ENCODE data around the gene ERICH4. TPM values are rescaled to one million over a fixed set of nuclear protein-coding genes. Genes with fewer than 3 reads are reported as not detected.

The ERICH4 gene
- total RNA-seq, 1 donor from 2014 or later: not detected

GRCh38 chr19:41449079-41449864, 6.3 kb downstream of the ERICH4 start:
- Histone ChIP-seq H4K20me1 (ENCODE audit: insufficient read depth, low read length) (no peaks in the 10 kb centered on the region), H3K9ac (ENCODE audit: low read length) (peak overlapping the region; percentile 48), H3K36me3 (ENCODE audit: insufficient read depth, low read length) (no peaks in the 10 kb centered on the region), H3K4me1 (ENCODE audit: insufficient read depth, low read length) (no peaks in the 10 kb centered on the region), H3K4me2 (ENCODE audit: low read length) (peak overlapping the region; percentile 68), H3K9me3 (ENCODE audit: insufficient read depth, low read depth, low read length) (no peaks in the 10 kb centered on the region), H3K27ac (ENCODE audit: low read depth, low read length) (no peak overlapping the region), H3K4me3 (ENCODE audit: insufficient read depth, low read depth, low read length) (no peak overlapping the region), H3K27me3 (ENCODE audit: insufficient read depth, low read length) (peaks cover 4% of the 10 kb centered on the region), H3K79me2 (ENCODE audit: insufficient read depth, low read length) (no peaks in the 10 kb centered on the region), H2AFZ (ENCODE audit: low read depth, low read length) (peak overlapping the region; percentile 45)
- Mint-ChIP-seq H3K27ac (ENCODE audit: unreplicated experiment) (peak overlapping the region; percentile 75), H3K9me3 (ENCODE audit: unreplicated experiment) (no peaks in the 10 kb centered on the region), H3K4me1 (ENCODE audit: low read depth, unreplicated experiment) (no peaks in the 10 kb centered on the region), H3K36me3 (ENCODE audit: low read depth, unreplicated experiment) (no peaks in the 10 kb centered on the region), H3K4me3 (ENCODE audit: unreplicated experiment) (peak overlapping the region; percentile 54), H3K27me3 (ENCODE audit: low read depth, unreplicated experiment) (peaks cover 35% of the 10 kb centered on the region)
- FAIRE-seq (no peak), DNase-seq (ENCODE audit: low read depth) (peak; percentile 17)
- TF ChIP-seq EZH2 (IDR thresholded peaks at IDR 0.05; ENCODE audit: insufficient read depth, low read length) (no peak), CTCF (IDR thresholded peaks at IDR 0.05; ENCODE audit: insufficient read depth, low read depth, low read length) (peak; percentile 97)

- H3K36me3 Mint-ChIP-seq (ENCODE audit: low read depth, unreplicated experiment): no peaks in the 10 kb centered on the region
- DNase-seq (ENCODE audit: low read depth) (no peak), FAIRE-seq (no peak)
- no peak overlapping the region for H3K27ac Mint-ChIP-seq (ENCODE audit: unreplicated experiment)
- no peaks in the 10 kb centered on the region for H3K36me3 ChIP-seq (ENCODE audit: insufficient read depth, low read length)
- peaks cover 36% of the 10 kb centered on the region for H3K27me3 Mint-ChIP-seq (ENCODE audit: low read depth, unreplicated experiment)
- H3K4me1 Mint-ChIP-seq (ENCODE audit: low read depth, unreplicated experiment): no peaks in the 10 kb centered on the region
- TF ChIP-seq EZH2 (IDR thresholded peaks at IDR 0.05; ENCODE audit: insufficient read depth, low read length): no peak
- TF ChIP-seq CTCF (IDR thresholded peaks at IDR 0.05; ENCODE audit: insufficient read depth, low read depth, low read length): no peak
- no peaks in the 10 kb centered on the region for H3K9me3 ChIP-seq (ENCODE audit: insufficient read depth, low read depth, low read length)
- no peak overlapping the region for H3K4me2 ChIP-seq (ENCODE audit: low read length)
- peaks cover 4% of the 10 kb centered on the region for H3K27me3 ChIP-seq (ENCODE audit: insufficient read depth, low read length)
- no peaks in the 10 kb centered on the region for H4K20me1 ChIP-seq (ENCODE audit: insufficient read depth, low read length)
- no peak overlapping the region for H3K27ac ChIP-seq (ENCODE audit: low read depth, low read length)
- H3K79me2 ChIP-seq (ENCODE audit: insufficient read depth, low read length): no peaks in the 10 kb centered on the region
- H3K4me3 Mint-ChIP-seq (ENCODE audit: unreplicated experiment): no peak overlapping the region
- H2AFZ ChIP-seq (ENCODE audit: low read depth, low read length): no peak overlapping the region
- H3K9me3 Mint-ChIP-seq (ENCODE audit: unreplicated experiment): no peaks in the 10 kb centered on the region
- H3K4me3 ChIP-seq (ENCODE audit: insufficient read depth, low read depth, low read length): no peak overlapping the region
- no peaks in the 10 kb centered on the region for H3K4me1 ChIP-seq (ENCODE audit: insufficient read depth, low read length)
- no peak overlapping the region for H3K9ac ChIP-seq (ENCODE audit: low read length)
These were observed 6.9 kb downstream of the ERICH4 start for GRCh38 chr19:41449865-41450178.

- FAIRE-seq (no peak), DNase-seq (ENCODE audit: low read depth) (no peak)
- Histone ChIP-seq H3K9me3 (ENCODE audit: insufficient read depth, low read depth, low read length) (no peaks in the 10 kb centered on the region), H3K4me3 (ENCODE audit: insufficient read depth, low read depth, low read length) (no peak overlapping the region), H3K27ac (ENCODE audit: low read depth, low read length) (no peak overlapping the region), H3K27me3 (ENCODE audit: insufficient read depth, low read length) (peaks cover 7% of the 10 kb centered on the region), H3K9ac (ENCODE audit: low read length) (no peak overlapping the region), H3K79me2 (ENCODE audit: insufficient read depth, low read length) (no peaks in the 10 kb centered on the region), H4K20me1 (ENCODE audit: insufficient read depth, low read length) (no peaks in the 10 kb centered on the region), H3K4me1 (ENCODE audit: insufficient read depth, low read length) (no peaks in the 10 kb centered on the region), H3K4me2 (ENCODE audit: low read length) (no peak overlapping the region), H3K36me3 (ENCODE audit: insufficient read depth, low read length) (no peaks in the 10 kb centered on the region), H2AFZ (ENCODE audit: low read depth, low read length) (no peak overlapping the region)
- Mint-ChIP-seq H3K36me3 (ENCODE audit: low read depth, unreplicated experiment) (no peaks in the 10 kb centered on the region), H3K4me3 (ENCODE audit: unreplicated experiment) (no peak overlapping the region), H3K27me3 (ENCODE audit: low read depth, unreplicated experiment) (peaks cover 26% of the 10 kb centered on the region), H3K4me1 (ENCODE audit: low read depth, unreplicated experiment) (no peaks in the 10 kb centered on the region), H3K27ac (ENCODE audit: unreplicated experiment) (no peak overlapping the region), H3K9me3 (ENCODE audit: unreplicated experiment) (no peaks in the 10 kb centered on the region)
- TF ChIP-seq CTCF (IDR thresholded peaks at IDR 0.05; ENCODE audit: insufficient read depth, low read depth, low read length) (no peak), EZH2 (IDR thresholded peaks at IDR 0.05; ENCODE audit: insufficient read depth, low read length) (no peak)
These were observed 9.8 kb downstream of the ERICH4 start for GRCh38 chr19:41452584-41453275.
